Uterus (tissue), 2 donors: Measurements from ENCODE around the gene BUB1.

ENCODE experiments used
- CTCF ChIP-seq, 4 experiments: fragments of 200-600 bp in 2 of 4; fragments of 450-650 bp in 2 of 4; sonication (generic) in 2 of 4; IDR thresholded peaks; one replicate each; pipeline ENCODE4 v1.5.1; 2016 to 2019; ENCODE audit warnings: antibody characterized with exemption in 4 of 4, mild to moderate bottlenecking in 2 of 4, moderate library complexity in 1 of 4
- POLR2A ChIP-seq, 2 donors: fragments of 450-650 bp; IDR thresholded peaks; one replicate each; pipeline ENCODE4 v1.6.1; 2016; ENCODE audit warnings: antibody characterized with exemption in 2 of 2, mild to moderate bottlenecking in 1 of 2, moderate library complexity in 1 of 2

GRCh38 chr2:110725370-110725769, 47.5 kb upstream of the BUB1 start:
- no peak for TF ChIP-seq CTCF (IDR thresholded peaks at IDR 0.05)
- no peak for TF ChIP-seq POLR2A (IDR thresholded peaks at IDR 0.05)
